CD4-positive, alpha-beta T cell treated with Interferon gamma for 1 hour (primary cell): ENCODE results near the gene DYSF.

Experiments used
- DNase-seq: peaks from one replicate; pipeline ENCODE4 v3.0.0-alpha.2; 2020

Gene DYSF

GRCh38 chr2:71662665-71663394 lies 209.5 kb downstream of the DYSF start:
- DNase-seq, result no peak

- no peak for DNase-seq
Observed at GRCh38 chr2:71664161-71664560, 210.8 kb downstream of the DYSF start.

GRCh38 chr2:71665168-71666093 lies 212.1 kb downstream of the DYSF start:
- DNase-seq, result no peak

- no peak for DNase-seq
Observed at GRCh38 chr2:71666094-71666474, 212.7 kb downstream of the DYSF start.

- DNase-seq, result no peak
Observed at GRCh38 chr2:71667256-71668182, 214.2 kb downstream of the DYSF start.

GRCh38 chr2:71668326-71669057 lies 215.1 kb downstream of the DYSF start:
- no peak for DNase-seq

- DNase-seq, result no peak
Observed at GRCh38 chr2:71669058-71669456, 215.7 kb downstream of the DYSF start.

- no peak for DNase-seq
Observed at GRCh38 chr2:71669628-71670429, 216.5 kb downstream of the DYSF start.

- DNase-seq, result no peak
Observed at GRCh38 chr2:71670430-71670795, 217.1 kb downstream of the DYSF start.

GRCh38 chr2:71671203-71671854 lies 218.0 kb downstream of the DYSF start:
- DNase-seq, result no peak

- DNase-seq, result no peak
Observed at GRCh38 chr2:71671895-71672825, 218.8 kb downstream of the DYSF start.

- DNase-seq, result no peak
Observed at GRCh38 chr2:71672826-71673795, 219.8 kb downstream of the DYSF start.

GRCh38 chr2:71674158-71674851 lies 220.9 kb downstream of the DYSF start:
- DNase-seq, result no peak

- DNase-seq, result no peak
Observed at GRCh38 chr2:71675296-71675695, 221.9 kb downstream of the DYSF start.

- DNase-seq, result no peak
Observed at GRCh38 chr2:71678874-71679273, 225.5 kb downstream of the DYSF start.

- DNase-seq, result no peak
Observed at GRCh38 chr2:71679491-71679890, 226.1 kb downstream of the DYSF start.

GRCh38 chr2:71680925-71681324 lies 227.6 kb downstream of the DYSF start:
- DNase-seq, result no peak

- DNase-seq, result no peak
Observed at GRCh38 chr2:71681626-71682025, 228.3 kb downstream of the DYSF start.
